C4-2B (cell line): Measurements from ENCODE around the gene SMARCC1.

Experiments
- H3K27ac ChIP-seq: fragments of 450-650 bp; 2 replicates; pipeline ENCODE4 v1.5.1; 2017
- CTCF ChIP-seq: fragments of 450-650 bp; conservative IDR thresholded peaks from 2 replicates; pipeline ENCODE4 v1.5.1; 2017; ENCODE audit warnings: mild to moderate bottlenecking
- ZFX ChIP-seq: fragments of 450-650 bp; IDR thresholded peaks from 2 replicates; pipeline ENCODE4 v1.6.1; 2017

Gene SMARCC1

GRCh38 chr3:47579875-47580274, 201.8 kb downstream of the SMARCC1 start:
- no peak overlapping the region for H3K27ac ChIP-seq
- TF ChIP-seq CTCF (no peak), ZFX (no peak)

GRCh38 chr3:47578691-47579632, 202.7 kb downstream of the SMARCC1 start, which contains the start of gene CSPG5:
TSS of gene CSPG5 (minus strand) at chr3:47578865. CDS start at chr3:47578693, 172 bp downstream.
- H3K27ac ChIP-seq: peak within 1 kb of the TSS; percentile 25; the same call in 1 of the 2 replicates
- TF ChIP-seq ZFX: no peak
- TF ChIP-seq CTCF: no peak

- no peak for TF ChIP-seq CTCF
- no peak for TF ChIP-seq ZFX
- peak overlapping the region; percentile 25; the same call in 1 of the 2 replicates for H3K27ac ChIP-seq
These were observed 203.5 kb downstream of the SMARCC1 start for GRCh38 chr3:47578119-47578632.

- no peak for TF ChIP-seq ZFX
- TF ChIP-seq CTCF: no peak
- peak overlapping the region; percentile 25; the same call in 1 of the 2 replicates for H3K27ac ChIP-seq
These were observed 204.0 kb downstream of the SMARCC1 start for GRCh38 chr3:47577583-47578118.

- no peak overlapping the region for H3K27ac ChIP-seq
- no peak for TF ChIP-seq ZFX
- TF ChIP-seq CTCF: no peak
These were observed 208.2 kb downstream of the SMARCC1 start for GRCh38 chr3:47573190-47574172.

GRCh38 chr3:47571391-47572175, 210.1 kb downstream of the SMARCC1 start:
- TF ChIP-seq ZFX: no peak
- TF ChIP-seq CTCF: no peak
- no peak overlapping the region for H3K27ac ChIP-seq
